Ovary (tissue), 9 donors: ENCODE results near the gene TFF2. TPM values are rescaled to one million over a fixed set of nuclear protein-coding genes. Genes with fewer than 3 reads are reported as not detected.

Source experiments
- DNase-seq, 5 donors: peaks; one replicate each; pipeline ENCODE4 v3.0.0-alpha.2; 2019 to 2020
- H3K27ac ChIP-seq, 2 donors: fragments of 200-600 bp; one replicate each; pipeline versions ENCODE4 v1.5.1 to v1.8.0; 2019 to 2022
- H3K27me3 ChIP-seq: fragments of 200-600 bp; one replicate; pipeline ENCODE4 v1.8.0; 2022
- H3K36me3 ChIP-seq: fragments of 200-600 bp; sonication (generic); one replicate; pipeline ENCODE4 v1.5.1; 2019
- H3K4me1 ChIP-seq: one replicate; pipeline ENCODE4 v1.8.1; 2013; ENCODE audit warnings: mild to moderate bottlenecking, moderate library complexity; ENCODE audit not compliant: insufficient read depth
- H3K4me3 ChIP-seq: fragments of 200-600 bp; sonication (generic); one replicate; pipeline ENCODE4 v1.5.1; 2017
- H3K9me3 ChIP-seq, 2 donors: fragments of 200-600 bp in 1 of 2; sonication (generic) in 1 of 2; one replicate each; pipeline versions ENCODE4 v1.5.1 to v1.8.1; 2013 to 2019; ENCODE audit warnings: mild to moderate bottlenecking in 1 of 2, moderate library complexity in 1 of 2
- EP300 ChIP-seq: sonication (generic); formaldehyde crosslinking; IDR thresholded peaks from one replicate; pipeline ENCODE4 v1.6.1; 2017; ENCODE audit warnings: antibody characterized with exemption
- POLR2A ChIP-seq: fragments of 450-650 bp; IDR thresholded peaks from one replicate; pipeline ENCODE4 v1.6.1; 2017; ENCODE audit warnings: antibody characterized with exemption, mild to moderate bottlenecking, moderate library complexity
- WGBS, 3 donors: extraction: QIAGEN DNeasy Blood & Tissue Kit in 1 of 3; methylation state at CpG; one replicate each; pipeline versions ENCODE4 v1.1.5 to v1.1.7; 2013 to 2017; 5-methylcytosine and 5-hydroxymethylcytosine counted together
- intact Hi-C, 4 donors: fragments of 100-400 bp; cut with DNase I; formaldehyde crosslinking; loops; one replicate each; pipeline versions ENCODE4 v1.11.0 to v1.15.1; 2022 to 2023
- polyA plus RNA-seq, 2 donors: library from polyadenylated mRNA; stranded (reverse); fragments of 200-250 nt in 1 of 2; fragments of 350-450 nt in 1 of 2; fragmentation: Illumina TruSeq in 1 of 2; extraction: RNeasy Lipid Tissue Mini Kit (QIAGEN cat#74804) in 1 of 2; gene quantifications; one replicate each; pipeline ENCODE4 v1.2.3, GENCODE V29; 2013 to 2014
- total RNA-seq, 7 donors: library from RNA; depleted of rRNA in 2 of 7; stranded (reverse); fragments of >200 nt in 2 of 7; fragmentation: NEBNext Ultra II Directional in 3 of 7; extraction: Animal tissue kit (Norgen Biotek cat#: 25700) in 3 of 7; gene quantifications; one replicate each; pipeline versions ENCODE4 v1.1.0 to v1.2.4, GENCODE V29; 2016 to 2023
- TF ChIP-seq, protein P1 (sequence below), 3 donors: fragments of 450-650 bp in 2 of 3; fragments of 200-600 bp in 1 of 3; IDR thresholded peaks; one replicate each; pipeline versions ENCODE4 v1.5.1 to v1.8.0; 2016 to 2022; ENCODE audit warnings: antibody characterized with exemption in 3 of 3, mild to moderate bottlenecking in 1 of 3
- donor health status: DM: no; HTN: no; CAD: no; lungs with moderate emphysema.
- donor health status: DM: no; HTN: no; CAD: no.
- donor health status: Bipolar disorder and iron deficiency.
- donor health status: DM: yes; HTN: yes; CAD: no.
- donor health status: DM: no; HTN: no; CAD: no.
- donor health status: DM: yes; HTN: yes; CAD: no.

TFF2 gene
- total and polyA plus RNA-seq, 9 donors, result 0.31 to 3.7 TPM; not detected in 7

DNA sequence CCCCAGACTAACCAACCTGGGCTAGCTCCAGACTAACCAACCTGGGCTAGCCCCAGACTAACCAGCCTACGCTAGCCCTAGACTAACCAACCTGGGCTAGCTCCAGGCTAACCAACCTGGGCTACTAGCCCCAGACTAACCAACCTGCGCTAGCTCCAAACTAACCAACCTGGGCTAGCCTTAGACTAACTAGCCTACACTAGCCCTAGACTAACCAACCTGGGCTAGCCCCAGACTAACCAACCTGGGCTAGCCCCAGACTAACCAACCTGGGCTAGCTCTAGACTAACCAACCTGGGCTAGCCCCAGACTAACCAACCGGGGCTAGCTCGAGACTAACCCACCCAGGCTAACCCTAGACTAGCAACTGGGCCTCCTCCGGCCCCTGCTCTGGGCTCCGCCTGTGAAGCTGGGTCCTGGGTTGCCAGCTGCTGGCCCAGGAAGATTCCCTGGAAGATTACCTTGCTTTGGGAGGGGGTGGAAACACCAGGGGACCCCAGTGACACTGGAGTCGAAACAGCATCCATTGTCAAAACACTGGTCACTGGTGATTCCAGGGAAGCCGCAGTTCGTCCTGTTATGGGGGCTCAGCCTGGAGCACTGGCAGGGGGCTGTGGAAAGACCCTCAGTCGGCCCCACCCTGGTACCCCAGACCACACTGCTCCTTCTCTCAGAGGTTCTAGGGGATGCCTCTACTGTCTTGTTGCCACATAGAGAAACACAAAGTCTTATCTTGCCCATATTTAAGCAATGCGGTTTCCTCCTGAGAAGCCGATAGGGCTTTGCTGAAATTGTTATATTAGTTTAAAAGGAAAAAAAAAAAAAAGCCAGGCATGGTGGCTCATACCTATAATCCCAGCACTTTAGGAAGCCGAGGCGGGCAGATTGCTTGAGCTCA lies 1.1 kb downstream of the TFF2 start:
- intact Hi-C loops, result no loop called here
- Histone ChIP-seq H3K4me1 (no peaks in the 10 kb centered on the region), H3K4me3 (no peak overlapping the region), H3K27me3 (no peaks in the 10 kb centered on the region), H3K36me3 (no peaks in the 10 kb centered on the region), H3K27ac (no peak overlapping the region), H3K9me3 (no peaks in the 10 kb centered on the region)
- TF ChIP-seq POLR2A, result no peak
- TF ChIP-seq, protein P1, sequence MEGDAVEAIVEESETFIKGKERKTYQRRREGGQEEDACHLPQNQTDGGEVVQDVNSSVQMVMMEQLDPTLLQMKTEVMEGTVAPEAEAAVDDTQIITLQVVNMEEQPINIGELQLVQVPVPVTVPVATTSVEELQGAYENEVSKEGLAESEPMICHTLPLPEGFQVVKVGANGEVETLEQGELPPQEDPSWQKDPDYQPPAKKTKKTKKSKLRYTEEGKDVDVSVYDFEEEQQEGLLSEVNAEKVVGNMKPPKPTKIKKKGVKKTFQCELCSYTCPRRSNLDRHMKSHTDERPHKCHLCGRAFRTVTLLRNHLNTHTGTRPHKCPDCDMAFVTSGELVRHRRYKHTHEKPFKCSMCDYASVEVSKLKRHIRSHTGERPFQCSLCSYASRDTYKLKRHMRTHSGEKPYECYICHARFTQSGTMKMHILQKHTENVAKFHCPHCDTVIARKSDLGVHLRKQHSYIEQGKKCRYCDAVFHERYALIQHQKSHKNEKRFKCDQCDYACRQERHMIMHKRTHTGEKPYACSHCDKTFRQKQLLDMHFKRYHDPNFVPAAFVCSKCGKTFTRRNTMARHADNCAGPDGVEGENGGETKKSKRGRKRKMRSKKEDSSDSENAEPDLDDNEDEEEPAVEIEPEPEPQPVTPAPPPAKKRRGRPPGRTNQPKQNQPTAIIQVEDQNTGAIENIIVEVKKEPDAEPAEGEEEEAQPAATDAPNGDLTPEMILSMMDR (IDR thresholded peaks at IDR 0.05), result no peak
- no peak for TF ChIP-seq EP300
- DNase-seq, result no peak
- WGBS, 3 donors, result 68 to 71% (median 71%) methylated on average over 14 of the region's 14 CpGs

DNA sequence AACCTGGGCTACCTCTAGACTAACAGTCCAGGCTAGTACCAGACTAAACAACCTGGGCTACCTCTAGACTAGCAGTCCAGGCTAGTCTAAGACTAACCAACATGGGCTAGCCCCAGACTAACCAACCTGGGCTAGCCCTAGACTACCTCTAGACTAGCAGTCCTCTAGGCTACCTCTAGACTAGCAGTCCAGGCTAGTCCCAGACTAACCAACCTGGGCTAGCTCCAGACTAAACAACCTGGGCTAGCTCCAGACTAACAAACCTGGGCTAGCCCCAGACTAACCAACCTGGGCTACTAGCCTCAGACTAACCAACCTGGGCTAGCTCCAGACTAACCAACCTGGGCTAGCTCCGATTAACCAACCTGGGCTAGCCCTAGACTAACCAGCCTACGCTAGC lies 2.0 kb downstream of the TFF2 start:
- WGBS, 3 donors, result 91 to 96% (median 94%) methylated on average over 2 of the region's 2 CpGs
- DNase-seq, result no peak
- no peak overlapping the region for H3K4me3 ChIP-seq
- H3K9me3 ChIP-seq, result no peaks in the 10 kb centered on the region
- no peaks in the 10 kb centered on the region for H3K36me3 ChIP-seq
- H3K27ac ChIP-seq, result no peak overlapping the region
- intact Hi-C loops, result no loop called here
- no peak for TF ChIP-seq EP300
- TF ChIP-seq, protein P1 (IDR thresholded peaks at IDR 0.05), result no peak
- no peak for TF ChIP-seq POLR2A
- H3K27me3 ChIP-seq, result no peaks in the 10 kb centered on the region
- H3K4me1 ChIP-seq, result no peaks in the 10 kb centered on the region

DNA sequence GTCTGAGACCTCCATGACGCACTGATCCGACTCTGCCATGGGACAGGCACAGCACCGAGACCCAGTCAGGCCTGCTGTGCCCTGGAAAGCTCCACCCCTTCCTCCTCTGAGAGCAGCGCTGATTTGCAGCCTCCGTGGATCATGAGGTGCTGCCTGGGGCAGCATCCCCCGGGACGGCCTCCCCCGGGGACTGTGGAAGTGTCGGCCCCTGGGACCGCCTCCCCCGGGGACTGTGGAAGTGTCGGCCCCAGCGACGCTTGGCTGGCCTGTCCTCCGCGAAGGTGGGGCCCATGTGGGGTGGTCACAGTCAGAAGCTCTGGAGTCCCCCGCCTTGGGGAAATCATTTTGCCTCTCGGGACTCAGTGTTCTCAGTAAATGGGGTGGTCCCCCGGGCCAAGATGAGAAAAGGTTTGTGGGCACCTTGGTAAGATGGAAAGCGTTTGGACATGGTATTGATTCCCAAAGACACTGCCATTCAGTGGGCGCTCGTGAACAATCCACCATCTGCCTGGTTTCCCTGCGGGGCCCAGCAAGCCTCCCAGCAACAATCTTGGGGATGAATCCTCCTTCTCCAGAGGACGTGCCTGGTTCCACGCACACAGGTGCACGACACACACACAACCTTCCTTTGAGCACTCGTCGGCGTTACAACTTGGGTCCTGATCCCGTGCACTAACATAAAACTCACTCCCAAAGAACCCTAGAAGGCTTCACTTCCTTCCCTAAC lies 3.0 kb downstream of the TFF2 start:
- no peaks in the 10 kb centered on the region for H3K9me3 ChIP-seq
- H3K27ac ChIP-seq, result no peak overlapping the region
- no peaks in the 10 kb centered on the region for H3K4me1 ChIP-seq
- no peaks in the 10 kb centered on the region for H3K36me3 ChIP-seq
- WGBS, 3 donors, result 81 to 87% (median 84%) methylated on average over 30 of the region's 30 CpGs
- no peak for DNase-seq
- no peak for TF ChIP-seq POLR2A
- TF ChIP-seq, protein P1 (IDR thresholded peaks at IDR 0.05), result no peak
- H3K4me3 ChIP-seq, result no peak overlapping the region
- intact Hi-C loops, result no loop called here
- H3K27me3 ChIP-seq, result no peaks in the 10 kb centered on the region

DNA sequence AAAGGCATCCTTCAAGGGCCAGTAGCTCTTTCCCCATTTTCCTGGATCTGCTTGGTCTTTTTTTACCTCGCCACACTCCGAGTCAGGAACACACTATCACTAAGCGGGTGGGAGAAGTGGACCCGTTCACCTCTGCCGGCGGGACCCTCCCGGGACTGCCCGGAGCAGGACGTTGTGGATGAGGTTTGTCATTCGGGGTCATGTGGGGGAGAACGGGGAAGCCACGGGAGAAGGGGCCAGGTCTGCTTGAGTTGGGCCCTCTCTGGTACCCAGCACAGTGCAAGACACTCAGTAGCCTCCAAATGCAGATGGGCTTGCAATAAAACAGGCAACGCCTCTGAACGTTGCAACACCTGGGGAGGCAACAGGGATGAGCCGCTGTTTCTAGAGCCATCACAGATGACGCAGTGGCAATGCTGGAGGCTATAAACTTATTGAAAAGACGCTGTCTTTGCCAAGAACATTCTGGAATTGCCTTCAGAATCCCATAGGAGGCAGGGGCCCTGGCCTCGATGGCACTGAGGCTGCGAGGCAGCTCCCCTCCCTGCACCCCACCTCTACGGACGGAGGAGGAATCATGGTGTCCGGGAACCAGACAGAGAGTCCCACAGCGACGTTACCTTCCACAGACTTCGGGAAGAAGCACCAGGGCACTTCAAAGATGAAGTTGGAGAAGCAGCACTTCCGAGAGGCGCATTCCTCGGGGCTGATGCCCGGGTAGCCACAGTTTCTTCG lies 3.8 kb downstream of the TFF2 start:
- no peak overlapping the region for H3K27ac ChIP-seq
- H3K36me3 ChIP-seq, result no peaks in the 10 kb centered on the region
- intact Hi-C loops, result no loop called here
- TF ChIP-seq EP300, result no peak
- TF ChIP-seq, protein P1 (IDR thresholded peaks at IDR 0.05), result no peak
- TF ChIP-seq POLR2A, result no peak
- no peaks in the 10 kb centered on the region for H3K9me3 ChIP-seq
- no peak for DNase-seq
- H3K4me3 ChIP-seq, result no peak overlapping the region
- H3K4me1 ChIP-seq, result no peaks in the 10 kb centered on the region
- WGBS, 3 donors, result 82 to 86% (median 85%) methylated on average over 30 of the region's 30 CpGs
- no peaks in the 10 kb centered on the region for H3K27me3 ChIP-seq
